Measurements from ENCODE around the gene CNIH3. TPM values are rescaled to one million over a fixed set of nuclear protein-coding genes. Genes with fewer than 3 reads are reported as not detected.

The CNIH3 gene
- total RNA-seq, 1 experiment from 2014 or later, result 29.1 TPM

DNA sequence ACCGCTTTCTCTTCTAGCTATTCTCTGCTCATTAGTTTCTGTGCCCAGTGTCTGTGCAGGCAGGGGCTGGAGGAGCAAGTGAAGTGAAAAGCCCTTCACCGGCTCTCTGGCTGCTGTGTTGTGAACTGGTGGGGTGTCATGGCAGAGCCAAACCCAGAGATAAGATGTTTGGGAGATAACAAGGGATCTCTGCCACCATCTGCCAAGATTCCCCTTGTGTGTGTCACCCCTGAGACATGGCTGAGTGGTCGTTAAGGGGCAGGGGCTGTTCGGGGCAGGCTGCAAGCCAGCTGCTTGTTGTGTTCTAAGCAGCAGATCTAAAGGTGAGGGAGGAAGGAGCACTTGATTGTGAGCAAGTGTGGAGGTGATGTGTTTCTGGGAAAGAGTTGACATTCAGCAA, 24.5 kb downstream of the CNIH3 start:
- DNase-seq (ENCODE audit: low read depth), result no peak

- DNase-seq (ENCODE audit: low read depth), result no peak
Observed at GRCh38 chr1:224641030-224641429, 24.9 kb downstream of the CNIH3 start.

DNA sequence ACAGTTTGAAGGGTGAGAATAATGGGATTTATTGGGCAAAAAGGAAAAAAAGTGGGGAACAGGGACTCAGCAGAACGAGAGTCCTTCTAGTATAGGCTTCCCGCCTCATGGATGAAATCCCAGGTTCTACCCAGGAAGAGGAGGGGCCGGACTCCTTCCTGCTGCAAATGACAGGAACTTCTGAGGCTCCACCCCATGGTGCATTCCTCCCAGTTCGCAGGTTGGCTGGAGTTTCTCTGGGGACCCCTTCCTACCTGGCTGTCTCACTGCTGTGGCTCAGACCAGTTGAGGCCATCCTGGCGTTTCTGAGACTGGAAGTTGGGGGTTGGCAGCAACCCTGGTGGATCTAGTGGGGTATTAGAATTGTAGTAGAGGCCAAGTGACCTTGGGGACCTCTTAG, 27.5 kb downstream of the CNIH3 start:
- DNase-seq (ENCODE audit: low read depth), result no peak

- DNase-seq (ENCODE audit: low read depth), result peak; percentile 47
Observed at GRCh38 chr1:224644553-224645154, 28.5 kb downstream of the CNIH3 start.

GRCh38 chr1:224647449-224647848, 31.3 kb downstream of the CNIH3 start:
- no peak for DNase-seq (ENCODE audit: low read depth)

- no peak for DNase-seq (ENCODE audit: low read depth)
Observed at GRCh38 chr1:224650290-224650689, 34.2 kb downstream of the CNIH3 start.

- no peak for DNase-seq (ENCODE audit: low read depth)
Observed at GRCh38 chr1:224651188-224651587, 35.1 kb downstream of the CNIH3 start.

GRCh38 chr1:224656392-224656791, 40.3 kb downstream of the CNIH3 start:
- no peak for DNase-seq (ENCODE audit: low read depth)

GRCh38 chr1:224660074-224660473, 44.0 kb downstream of the CNIH3 start:
- no peak for DNase-seq (ENCODE audit: low read depth)

DNA sequence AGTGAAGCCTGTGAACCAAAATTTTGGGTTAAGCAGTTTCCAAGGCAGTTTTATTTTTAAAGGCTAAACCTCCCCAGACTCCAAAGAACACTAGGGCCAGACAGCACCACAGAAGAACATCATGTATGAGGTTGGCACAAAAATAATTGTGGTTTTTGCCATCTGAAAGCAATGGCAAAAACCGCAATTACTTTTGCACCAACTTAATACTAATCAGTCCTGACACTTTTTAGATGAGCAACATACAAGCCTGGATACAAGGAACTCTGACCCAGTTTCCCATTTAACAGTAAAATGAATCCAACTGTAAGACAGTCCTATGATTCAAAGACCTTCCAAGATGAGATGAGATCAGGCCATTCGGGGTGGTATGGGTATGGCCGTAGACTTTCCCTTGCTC, 46.8 kb downstream of the CNIH3 start:
- DNase-seq (ENCODE audit: low read depth), result no peak

DNA sequence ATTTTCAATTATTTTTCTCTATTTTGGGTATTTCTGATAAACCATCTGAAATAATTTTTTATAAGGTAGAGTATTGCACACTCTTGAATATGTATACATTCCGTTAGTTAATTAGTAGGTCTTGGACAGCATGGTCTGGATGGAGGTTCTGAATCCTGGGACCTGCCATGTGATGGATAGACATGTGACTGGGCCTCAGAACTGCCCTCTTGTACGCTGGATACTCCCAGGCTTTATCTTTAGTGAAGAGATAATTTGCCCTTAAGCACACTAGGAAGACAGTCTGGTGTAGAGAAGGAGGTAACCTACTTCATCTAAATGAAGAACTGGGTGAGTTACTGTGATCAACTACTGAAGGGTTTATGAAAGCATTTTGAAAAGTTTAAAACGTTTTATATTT, 48.9 kb downstream of the CNIH3 start:
- DNase-seq (ENCODE audit: low read depth), result no peak

GRCh38 chr1:224666078-224666477, 50.0 kb downstream of the CNIH3 start:
- no peak for DNase-seq (ENCODE audit: low read depth)

DNA sequence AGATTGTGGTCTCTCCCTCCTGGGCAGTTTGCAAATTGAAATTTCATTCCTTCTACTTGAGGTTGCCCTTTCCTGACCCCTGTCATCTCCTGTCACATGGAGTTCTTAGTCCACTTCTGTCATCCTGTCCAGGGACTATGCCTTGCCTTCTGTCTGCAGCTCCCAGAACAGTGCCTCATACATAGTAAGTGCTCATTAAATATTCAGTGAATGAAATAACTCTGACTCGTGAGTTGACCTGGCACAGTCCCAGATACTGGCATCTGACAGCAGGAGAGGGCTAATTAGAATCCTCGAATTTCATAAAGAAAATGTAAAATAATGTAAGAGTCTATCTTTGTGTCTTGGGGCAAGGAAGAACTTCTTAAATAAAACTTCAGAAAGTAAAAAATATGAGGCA, 50.8 kb downstream of the CNIH3 start:
- DNase-seq (ENCODE audit: low read depth), result peak; percentile 22

DNA sequence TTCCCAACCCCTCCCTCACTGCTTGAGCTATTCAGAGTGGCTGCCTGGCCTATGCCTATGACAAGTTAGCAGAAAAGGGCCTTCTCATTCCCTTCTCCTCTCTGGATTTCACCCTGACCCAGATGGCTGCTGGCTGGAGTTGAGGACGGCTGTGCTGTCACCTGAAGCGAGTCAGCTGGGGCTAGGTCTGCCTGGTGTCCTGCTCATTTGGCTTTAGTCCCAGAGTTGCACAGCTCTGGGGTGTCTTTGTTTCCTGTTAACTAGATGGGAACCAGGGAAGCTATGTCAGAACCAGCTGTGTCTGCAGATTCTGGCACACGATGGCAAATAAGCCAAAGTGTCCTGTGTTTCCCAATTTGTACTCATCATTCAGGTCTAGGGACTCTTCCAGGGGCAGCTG, 52.9 kb downstream of the CNIH3 start:
- DNase-seq (ENCODE audit: low read depth), result peak; percentile 22

DNA sequence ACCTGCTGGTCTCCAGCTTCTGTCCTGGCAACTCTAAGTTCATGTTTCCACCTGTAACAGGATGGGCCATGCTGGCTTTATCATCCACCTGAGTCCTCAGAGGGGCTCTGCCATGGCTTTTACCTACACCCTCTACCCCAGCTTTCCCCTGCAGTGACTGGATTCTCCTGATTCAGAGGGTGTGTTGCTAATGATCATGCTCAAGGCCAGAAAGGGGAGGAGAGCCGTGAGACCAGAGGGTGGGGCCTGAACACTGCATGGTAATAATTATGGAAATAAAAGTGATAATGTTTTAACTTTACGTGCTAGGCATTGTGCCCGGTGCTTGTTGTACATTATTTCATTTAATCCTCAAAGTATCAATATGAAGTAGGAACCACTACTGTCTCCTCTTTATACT, 53.3 kb downstream of the CNIH3 start:
- no peak for DNase-seq (ENCODE audit: low read depth)

DNA sequence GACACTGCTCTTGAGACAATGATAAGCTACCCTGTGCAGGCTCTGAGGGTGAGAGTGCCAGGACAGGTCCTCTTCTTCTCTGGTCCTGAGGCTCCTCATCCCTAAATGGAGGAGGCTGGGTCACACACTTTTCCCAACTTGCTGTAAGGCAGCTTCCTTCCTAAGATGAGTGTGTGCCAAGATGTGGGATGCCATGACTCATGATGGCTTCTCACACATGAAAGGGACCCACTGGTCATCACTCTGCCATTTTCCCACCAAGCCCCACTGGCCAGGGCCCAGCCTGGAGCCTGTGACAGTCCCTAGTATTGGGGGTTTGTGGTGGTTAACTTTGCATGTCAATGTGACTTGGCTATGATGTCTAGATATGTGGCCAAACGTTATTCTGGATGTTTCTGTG, 54.4 kb downstream of the CNIH3 start:
- DNase-seq (ENCODE audit: low read depth), result peak; percentile 70

GRCh38 chr1:224671076-224671475, 55.0 kb downstream of the CNIH3 start:
- no peak for DNase-seq (ENCODE audit: low read depth)

DNA sequence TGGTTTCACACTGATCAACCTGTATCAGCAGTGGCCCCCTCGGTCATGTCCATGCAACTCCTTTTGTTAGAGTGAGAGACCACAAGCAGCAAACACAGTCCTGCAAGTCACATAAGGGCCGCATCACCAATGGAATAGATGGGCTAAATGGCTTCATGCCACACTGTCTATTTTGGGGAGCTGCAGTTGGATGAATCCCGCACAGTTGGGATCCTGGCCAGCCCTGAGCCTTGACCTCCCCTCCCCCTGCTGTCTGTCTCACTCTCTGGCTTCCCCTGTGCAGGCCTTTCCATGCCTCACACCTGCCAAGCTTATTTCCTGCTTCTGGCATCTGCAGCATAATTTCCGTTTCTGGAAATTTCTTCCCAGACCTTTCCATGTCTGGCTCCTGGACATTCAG, 57.0 kb downstream of the CNIH3 start:
- no peak for DNase-seq (ENCODE audit: low read depth)

- no peak for DNase-seq (ENCODE audit: low read depth)
Observed at GRCh38 chr1:224675590-224675989, 59.5 kb downstream of the CNIH3 start.

GRCh38 chr1:224676551-224676950, 60.4 kb downstream of the CNIH3 start:
- no peak for DNase-seq (ENCODE audit: low read depth)

- no peak for DNase-seq (ENCODE audit: low read depth)
Observed at GRCh38 chr1:224678168-224678567, 62.1 kb downstream of the CNIH3 start.

DNA sequence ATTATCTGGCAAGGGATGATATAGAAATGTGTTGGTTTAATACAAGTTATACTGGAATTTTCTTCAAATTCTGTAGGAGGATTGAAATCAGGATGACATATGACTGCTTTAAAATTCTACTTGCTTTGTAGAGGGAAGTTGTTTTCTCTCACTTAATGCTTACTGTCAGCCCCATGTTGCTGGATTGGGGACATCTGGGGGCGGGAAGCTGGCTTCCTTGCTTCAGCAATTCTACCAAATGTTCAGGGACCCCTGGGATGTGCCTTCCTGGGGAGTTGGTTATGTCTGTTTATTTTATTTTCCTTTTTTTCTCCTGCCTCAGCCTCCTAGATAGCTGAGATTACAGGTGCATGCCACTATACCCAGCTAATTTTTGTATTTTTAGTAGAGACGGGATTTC, 63.5 kb downstream of the CNIH3 start:
- DNase-seq (ENCODE audit: low read depth), result no peak

- DNase-seq (ENCODE audit: low read depth), result no peak
Observed at GRCh38 chr1:224681816-224682215, 65.7 kb downstream of the CNIH3 start.

DNA sequence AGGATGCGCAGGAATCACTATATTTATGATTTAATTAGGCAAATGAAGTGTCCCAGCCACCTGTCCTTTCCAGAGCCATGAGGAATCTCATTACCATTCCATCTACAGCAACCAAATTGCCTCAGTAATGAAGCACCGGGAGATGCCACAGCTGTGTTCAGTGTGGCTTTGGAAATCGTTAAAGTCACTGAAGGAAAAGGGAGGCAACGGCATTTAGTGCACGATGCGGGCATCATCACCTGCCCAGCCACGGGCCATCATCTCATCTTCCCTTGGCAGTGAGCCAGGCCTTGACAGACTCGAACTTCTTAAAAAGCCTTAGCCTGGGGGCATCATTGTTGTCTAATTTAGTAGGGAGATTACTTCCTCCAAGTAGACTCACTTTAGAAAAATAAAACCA, 67.8 kb downstream of the CNIH3 start:
- DNase-seq (ENCODE audit: low read depth), result no peak
